GM12874 (cell line): ENCODE results near the gene BICD2.

ENCODE experiments used
- CTCF ChIP-seq: IDR thresholded peaks from 2 replicates; pipeline ENCODE4 v1.5.1; 2011; ENCODE audit warnings: low read depth, mild to moderate bottlenecking, control low read depth, low read length, moderate library complexity; ENCODE audit not compliant: insufficient read depth

Gene BICD2

DNA sequence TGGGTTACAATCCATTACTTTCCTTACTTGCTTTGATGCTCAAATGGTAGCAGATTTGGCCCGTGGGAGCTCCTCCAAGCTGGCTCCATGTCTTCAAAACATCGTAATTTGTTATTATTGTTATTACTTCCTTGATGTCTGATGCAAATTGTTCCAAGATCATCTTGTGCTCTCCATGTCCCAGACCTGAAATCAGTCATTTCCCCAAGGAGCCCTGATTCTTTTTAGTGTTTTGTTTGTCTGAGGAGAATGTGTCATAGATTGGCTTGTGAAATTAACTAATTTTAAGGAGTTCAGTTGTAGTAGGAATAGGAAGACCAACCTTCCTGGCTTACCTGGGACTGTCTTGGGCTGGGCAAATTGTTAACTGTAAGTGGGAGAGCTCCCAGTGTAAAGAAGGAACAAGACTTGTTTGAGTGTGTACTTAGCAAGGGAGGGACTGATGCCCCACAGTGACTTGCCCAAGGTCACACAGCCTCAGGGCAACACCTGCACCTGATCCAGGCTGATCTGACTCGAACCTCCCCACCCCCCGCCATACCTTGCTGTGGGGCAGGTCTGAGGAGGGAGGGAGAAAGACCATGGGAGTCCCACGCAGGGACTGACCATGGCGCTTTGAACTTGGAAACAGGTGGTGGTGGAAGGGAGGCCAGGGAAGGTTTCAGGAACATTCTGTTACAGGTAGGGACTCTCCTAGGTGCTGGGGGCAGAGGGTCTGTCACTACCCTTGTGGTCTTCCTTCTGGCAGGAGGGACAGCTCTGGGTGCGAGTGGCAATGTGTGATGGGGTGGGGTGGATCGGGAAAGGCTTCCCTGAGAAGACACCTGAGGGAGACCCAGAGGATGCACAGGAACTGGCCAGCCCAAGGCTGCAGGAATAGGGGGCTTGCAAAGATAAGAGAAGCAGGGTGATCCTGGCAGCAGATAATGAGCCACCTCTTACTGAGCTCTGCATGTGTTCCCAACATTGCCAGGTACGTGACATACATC lies 2.7 kb upstream of the BICD2 start:
- TF ChIP-seq CTCF: no peak

GRCh38 chr9:92764988-92765936 lies 629 bp upstream of the BICD2 start:
- TF ChIP-seq CTCF: peak; percentile 97

DNA sequence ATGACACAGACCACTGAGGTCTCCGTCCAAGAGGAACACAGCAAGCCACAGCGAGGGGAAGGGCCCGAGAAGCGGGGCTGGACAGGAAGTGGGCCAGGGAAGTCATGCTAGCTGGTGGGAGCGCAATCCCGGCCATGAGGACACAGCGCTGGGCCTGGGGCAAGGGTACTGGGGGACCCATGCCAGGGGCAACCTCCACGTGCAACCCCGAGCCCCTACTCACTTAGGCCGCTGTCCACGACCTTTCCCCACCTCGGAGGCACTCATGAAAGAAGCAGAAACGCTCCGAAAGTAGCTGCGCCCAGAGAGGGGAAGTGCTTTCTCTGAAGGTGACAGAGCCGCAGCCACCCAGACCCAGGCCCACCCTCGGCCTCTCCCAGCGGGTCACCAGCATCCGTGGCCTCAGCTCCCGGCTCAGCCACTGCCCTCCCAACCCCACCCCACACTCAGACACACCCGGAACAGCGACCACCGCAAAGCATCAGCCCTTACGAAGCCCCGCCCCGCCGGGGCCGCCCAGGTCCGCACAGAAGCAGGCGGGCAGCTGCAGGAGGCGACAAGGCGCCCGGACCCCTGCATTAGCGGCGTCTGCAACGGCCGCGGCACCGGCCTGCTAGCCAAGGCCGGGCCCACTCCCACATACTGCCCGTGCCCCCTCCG lies 782 bp downstream of the BICD2 start:
- no peak for TF ChIP-seq CTCF

DNA sequence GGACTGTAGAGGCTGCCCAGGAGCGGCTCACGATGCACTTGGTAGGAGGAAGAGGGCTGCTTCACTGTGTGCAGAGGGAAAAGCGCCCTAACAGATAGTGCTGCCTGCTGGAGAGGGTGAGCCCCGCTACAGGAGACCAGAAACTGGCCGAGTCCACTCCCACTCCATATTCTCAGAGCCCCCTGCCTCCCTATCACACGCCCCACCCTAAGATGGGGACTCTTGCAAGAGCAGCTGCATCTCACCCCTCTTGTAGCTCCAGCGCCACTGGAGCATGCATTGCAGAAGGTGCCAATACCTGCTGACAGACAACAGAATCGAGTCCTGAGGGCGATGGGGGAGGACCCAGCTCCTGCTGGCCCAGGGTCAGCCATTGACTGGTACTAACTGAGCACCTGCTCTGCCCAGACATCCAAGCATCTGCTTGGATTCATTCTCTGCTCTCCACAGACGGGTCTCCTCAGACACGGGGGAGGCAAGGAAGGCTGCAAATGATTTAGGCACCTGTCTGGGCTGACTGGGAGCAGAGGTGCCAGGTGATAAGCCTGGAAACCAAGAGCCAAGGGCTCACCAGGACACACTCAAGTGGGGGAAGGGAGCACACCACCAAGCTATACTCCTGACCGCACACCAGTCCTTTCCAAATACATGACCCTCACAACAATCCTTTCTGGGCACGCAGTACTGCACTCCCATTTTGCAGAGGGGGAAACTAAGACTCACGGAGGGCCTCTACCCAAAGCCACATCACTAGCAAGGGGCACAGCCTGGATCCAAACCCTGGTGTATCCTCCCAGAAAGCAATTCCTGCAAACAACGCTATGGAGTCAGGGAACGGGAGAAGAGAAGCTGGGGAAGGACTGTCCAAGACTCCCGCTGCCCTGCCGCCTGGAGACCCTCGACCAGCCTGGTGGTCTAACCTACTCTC lies 1.6 kb downstream of the BICD2 start:
- TF ChIP-seq CTCF: no peak

GRCh38 chr9:92762196-92762595 lies 2.4 kb downstream of the BICD2 start:
- TF ChIP-seq CTCF: no peak

DNA sequence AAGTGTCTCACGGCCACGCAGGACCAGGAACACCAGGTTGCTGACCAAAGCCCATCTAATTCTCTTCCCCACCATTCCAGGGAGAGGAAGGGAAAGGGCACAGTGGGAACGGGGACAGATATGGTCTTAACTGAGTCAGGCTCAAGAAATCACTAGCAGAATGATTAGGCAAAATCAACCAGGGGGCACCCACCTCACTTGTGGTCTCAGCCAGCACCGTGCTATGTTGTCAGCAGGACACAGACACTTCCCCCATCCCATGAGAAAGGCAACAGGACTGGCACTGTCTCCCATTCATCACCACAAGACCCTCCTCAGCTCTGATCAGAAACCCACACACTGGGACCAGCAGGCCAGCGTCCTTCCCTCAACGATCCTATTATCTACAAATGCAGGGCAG lies 2.9 kb downstream of the BICD2 start:
- TF ChIP-seq CTCF: no peak
